ENCODE measurements around the gene SUPT4H1.

SUPT4H1 gene

GRCh38 chr17:58303971-58304749, 47.8 kb downstream of the SUPT4H1 start:
- peak; percentile 70 for DNase-seq
- ATAC-seq: peak; percentile 81

GRCh38 chr17:58302919-58303585, 48.9 kb downstream of the SUPT4H1 start:
- ATAC-seq (no peak), DNase-seq (no peak)

GRCh38 chr17:58302171-58302918, 49.7 kb downstream of the SUPT4H1 start:
- ATAC-seq: no peak
- no peak for DNase-seq

GRCh38 chr17:58301504-58302150, 50.4 kb downstream of the SUPT4H1 start:
- ATAC-seq: no peak
- no peak for DNase-seq

DNA sequence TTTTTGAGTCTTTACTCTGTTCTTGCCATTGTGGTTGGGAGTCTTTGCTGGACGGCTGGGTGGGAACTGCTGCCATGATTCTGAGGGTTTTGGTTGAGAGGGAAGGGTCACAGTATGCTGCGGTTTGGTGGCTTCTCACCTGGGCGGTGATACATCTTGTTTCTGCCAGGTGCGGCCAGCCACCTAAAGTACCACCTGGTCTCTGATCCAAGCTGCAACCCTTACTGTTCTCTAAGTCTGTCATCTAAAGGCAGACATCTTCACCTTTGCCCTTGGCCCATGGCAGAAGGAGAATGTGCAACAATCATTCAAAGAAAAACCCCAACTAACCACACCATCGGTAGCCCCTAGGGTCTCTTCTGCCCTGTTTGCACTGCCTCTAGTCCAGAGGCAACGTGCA, 51.7 kb downstream of the SUPT4H1 start:
- ATAC-seq (no peak), DNase-seq (no peak)
